RPMI8226 (cell line): Measurements from ENCODE around the gene PLEKHG5.

ENCODE experiments used
- DNase-seq: peaks from one replicate; pipeline ENCODE4 v3.0.0-alpha.2; 2015

Gene PLEKHG5

DNA sequence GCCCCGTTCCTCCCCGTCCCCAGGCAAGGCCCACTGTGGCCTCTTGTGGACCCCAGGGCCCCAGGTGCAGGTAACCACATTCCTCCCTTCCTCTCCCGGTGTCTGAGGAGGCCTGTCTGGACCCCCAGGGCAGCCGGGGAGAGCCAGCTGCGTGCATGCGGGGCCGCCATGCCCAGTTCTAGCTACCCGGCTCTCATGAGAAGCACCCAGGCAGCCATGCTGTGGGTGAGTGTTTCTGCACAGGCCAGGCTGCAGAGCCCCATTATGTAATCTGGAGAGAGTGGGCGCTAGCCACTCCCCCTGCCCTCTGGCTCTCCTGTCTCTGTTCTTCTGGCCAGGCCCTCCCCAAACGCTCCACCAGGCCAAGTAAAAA lies 18.4 kb upstream of the PLEKHG5 start:
- DNase-seq = no peak

DNA sequence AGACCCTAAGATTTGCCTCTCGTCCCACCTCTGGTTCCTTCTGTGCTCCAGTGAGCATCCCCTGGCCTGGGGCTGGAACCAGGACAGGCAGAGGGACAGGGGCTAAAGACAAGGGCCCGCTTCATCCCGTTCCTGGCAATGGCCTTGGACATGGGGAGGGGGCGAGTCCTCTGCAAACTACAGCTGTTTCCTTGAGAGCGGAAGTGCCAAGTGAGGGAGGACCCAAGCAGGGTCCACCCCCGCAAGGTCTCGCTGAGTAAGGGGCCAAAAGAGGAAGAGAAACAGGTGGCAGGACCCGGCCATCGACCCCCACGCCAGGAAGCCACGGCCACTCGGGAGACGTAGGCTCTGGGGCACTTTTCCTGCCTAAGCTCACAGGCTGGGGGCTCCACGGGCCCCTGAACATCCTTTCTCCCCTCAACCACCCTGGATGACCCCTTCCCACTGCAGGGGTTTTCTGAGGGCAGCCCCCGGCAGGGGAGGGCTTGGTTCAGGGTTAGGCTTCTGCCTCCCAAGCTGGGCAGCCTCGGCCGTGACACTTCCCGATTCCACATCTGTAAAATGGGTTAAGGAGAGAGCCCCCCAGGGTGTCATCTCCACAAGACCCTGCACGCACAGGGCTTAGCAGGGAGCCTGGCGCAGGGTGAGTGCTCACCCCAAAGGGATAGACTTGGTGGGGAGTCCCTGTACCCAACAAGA lies 17.9 kb upstream of the PLEKHG5 start:
- DNase-seq = no peak

DNA sequence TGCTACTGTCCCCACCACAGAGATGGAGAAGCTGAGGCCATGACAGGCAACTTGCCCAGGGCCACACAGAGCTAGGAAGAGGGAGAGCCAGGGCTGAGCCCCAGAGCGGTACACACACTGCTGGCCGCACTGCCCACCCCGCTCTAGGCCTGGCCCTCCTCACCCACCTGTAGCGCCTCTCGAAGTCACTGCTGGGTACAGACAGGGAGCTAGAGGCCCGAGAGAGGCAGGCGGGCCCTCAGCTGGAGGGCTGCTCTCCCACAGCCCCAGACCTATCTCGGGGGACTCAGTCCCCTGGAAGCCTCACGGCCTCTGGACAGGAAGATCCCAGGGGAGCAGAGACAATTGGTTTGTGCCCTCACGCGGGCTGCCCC lies 17.3 kb upstream of the PLEKHG5 start:
- DNase-seq = no peak

DNA sequence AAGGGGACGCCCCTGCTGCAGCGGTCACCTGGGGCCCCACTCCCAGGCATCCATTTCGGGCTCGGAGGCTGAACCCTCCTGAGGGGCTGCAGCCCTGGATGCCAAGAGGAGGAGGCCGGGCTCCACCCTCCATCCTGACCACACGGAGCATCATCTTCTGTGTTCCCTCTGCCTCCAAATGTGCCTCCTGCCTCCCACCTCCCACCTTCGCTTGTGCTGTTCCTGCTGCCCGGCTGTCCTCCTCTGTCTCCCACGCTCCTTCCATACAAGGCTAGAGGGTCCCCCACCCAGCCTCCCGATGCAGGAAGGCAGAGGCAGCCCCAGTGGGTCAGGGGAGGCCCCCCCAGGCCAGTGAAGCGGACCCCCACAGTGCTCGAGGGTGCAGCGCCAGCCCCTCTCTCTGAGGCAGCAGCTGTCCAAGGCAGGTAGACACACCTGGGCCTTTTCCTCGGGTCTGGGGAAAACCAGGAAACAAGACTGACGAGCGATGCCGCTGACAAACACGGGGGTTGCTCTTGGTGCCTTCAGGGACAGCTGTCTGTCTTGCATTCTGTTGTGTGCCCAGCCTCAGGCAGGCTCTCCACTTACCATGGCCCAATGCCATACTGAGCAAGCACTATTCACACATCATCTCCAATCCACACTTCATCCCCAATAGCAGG lies 16.8 kb upstream of the PLEKHG5 start:
- peak; percentile 47 for DNase-seq

DNA sequence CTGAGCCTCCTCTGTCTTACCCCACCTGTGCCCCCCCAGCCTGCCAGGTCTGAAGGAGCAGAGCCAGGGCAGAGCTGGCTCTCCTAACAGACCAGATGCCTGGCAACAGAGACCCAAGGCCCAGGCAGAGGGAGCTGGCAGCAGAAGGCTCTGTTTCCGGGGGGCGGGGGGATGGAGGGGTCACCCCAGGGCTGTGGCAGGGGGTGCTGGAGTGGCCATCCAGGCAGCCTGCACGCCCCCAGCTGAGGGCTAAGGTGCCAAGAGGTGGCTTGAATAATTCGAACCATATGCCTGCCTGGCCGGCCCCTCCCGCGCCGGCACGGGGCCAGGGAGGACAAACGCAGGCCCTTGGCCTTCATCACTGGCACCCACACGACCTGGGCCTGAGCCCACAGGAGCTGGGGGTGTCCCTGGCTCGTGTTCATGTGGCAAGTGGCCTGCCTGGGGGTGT lies 16.0 kb upstream of the PLEKHG5 start:
- no peak for DNase-seq

DNA sequence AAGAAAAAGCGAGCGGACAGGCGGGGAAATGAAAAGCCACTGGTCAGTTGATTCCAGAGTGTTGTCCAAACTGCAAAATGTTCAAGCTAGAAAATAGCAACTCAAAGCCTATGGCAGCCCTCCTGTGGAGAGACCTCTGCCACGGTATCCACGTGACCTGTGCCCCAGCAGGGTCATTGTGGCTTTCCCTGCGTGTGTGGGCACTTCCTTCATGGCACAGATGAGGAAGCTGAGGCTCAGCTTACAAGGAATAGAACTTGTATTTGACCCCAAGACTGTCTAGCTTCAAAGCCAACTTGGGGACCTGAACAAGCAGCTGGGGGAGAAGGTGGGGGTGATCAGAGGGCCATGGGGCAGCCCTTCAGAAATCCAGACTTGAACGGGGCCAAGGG lies 15.6 kb upstream of the PLEKHG5 start:
- no peak for DNase-seq

DNA sequence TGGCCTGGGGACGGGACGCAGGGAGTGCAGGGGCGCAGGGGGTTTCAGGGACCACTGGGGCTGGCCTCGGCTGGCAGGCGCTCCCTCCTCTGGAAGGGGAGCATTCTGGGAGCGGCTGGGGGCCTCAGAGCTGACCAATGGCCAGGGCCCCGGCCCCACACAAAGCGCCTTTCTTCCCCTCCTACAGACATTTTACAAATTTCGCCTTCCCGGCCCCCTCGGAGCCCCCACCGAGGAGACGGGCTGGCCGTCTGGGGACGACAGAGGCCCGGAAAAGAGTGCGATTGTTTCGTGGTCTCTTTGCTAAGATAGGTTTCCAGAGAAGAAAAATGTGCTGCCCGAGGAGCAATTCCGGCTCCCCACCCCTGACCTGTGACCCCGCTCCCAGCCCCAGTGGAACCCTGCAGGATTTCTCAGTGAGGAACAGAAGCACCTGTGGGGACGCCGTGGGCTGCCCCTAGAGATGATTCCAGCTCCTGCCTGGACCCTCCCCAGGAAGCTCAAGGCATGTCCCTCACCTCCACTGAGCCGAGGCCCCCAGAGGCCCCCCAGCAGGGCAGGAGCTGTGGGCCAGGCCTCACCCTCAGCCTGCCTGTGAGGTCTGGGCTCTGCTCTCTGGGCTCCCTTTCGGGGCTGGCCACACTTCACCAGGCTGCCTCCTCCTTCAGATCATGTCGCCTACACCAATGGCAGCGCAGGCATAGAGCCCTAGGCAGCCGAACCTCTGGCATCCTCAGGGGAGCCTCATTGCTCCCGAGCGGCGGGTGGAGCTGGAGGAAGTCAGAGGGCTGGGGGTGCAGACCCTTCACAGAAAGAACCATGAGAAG lies 15.0 kb upstream of the PLEKHG5 start:
- DNase-seq = no peak

DNA sequence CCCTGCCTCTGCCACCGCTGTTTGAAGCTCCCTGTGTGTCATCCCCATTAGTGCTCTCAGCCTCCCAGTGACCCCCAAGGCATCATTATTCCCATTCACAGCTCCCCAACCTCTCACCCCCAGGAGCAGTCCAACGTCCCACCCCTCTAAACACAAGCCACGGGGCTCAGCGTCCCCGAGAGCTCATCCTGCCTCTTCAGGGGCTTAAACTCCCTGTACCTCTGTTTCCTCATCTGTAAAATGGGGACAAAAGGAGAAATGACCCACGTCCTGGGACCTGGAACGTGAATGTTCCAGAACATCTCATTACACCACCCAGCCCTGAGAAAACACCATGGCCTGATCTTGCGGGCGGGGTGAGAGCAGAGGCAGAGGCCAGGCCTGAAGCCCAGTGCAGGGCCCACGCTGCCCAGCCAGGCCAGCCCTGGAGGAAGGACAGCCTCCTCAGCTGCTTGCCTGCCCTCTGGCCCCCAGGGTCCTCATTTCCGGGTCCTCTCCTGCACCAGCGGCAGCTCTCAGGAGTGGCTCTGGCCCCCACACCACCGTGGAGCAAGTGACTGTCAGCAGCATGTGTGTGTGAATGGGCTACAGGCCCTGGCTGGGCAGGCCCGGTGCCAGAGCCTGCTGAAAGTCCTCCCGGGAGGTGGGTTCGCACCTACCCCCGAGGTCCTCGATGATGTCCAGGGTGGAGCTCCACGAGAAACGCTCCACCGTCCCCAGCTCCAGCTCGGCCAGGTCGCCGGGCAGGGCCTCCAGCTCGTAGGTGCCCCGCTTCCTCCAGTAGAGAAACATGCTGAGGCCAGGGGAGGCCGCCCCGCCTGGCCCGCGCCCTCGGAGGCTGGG lies 14.1 kb upstream of the PLEKHG5 start:
- no peak for DNase-seq

DNA sequence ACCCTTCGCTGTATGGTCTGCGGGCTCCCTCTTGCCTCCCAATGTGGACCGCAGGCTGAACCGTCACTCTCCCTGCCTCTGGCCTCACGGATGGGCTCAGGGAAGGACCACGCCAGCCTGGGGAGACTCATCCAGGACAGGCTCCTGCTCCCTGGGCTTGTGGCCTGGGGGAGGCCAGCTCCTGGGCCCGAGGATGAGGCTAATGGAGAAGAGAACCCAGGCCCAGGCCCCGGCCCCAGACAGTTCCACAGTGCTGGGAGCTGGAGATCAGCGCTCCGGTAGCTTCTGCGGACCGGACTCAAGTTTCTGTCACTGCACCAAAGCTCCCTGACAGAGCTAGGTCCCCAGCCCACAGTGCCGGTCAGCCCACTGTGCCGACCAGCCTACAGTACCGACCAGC lies 13.4 kb upstream of the PLEKHG5 start:
- no peak for DNase-seq

DNA sequence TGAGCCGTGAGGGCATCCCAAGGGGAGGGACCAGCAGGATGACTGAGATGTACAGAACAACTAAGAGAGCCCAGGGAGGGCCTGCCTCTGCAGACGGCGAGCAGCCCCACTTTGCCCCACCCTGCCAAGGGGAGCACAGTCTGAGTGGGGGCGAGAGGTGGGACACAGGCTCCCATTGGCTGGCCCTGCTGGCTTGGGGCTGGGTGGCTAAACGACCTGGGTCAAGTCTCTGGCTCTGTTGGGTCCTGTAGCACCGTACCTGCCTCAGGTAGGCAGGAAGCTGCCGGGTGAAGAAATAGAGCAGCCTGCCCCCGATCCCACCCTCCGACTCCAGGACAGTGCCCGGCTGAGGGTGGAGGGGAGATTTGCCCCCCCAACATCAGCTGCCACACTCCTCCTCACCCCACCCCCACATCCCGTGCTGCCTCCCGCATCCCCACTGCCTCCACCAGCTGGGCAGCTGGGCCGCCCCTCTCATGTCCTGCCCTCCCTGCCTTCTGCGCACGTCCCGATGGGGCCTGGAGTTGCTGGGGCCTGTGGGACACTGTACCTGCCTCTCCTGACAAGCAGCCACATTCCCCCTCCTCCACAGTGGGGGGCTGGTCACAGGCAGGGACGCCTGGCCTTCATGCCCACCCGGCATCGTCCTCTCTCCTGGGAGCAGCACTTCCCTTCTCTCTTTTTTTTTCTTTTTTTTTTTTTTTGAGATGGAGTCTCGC lies 12.6 kb upstream of the PLEKHG5 start:
- no peak for DNase-seq

DNA sequence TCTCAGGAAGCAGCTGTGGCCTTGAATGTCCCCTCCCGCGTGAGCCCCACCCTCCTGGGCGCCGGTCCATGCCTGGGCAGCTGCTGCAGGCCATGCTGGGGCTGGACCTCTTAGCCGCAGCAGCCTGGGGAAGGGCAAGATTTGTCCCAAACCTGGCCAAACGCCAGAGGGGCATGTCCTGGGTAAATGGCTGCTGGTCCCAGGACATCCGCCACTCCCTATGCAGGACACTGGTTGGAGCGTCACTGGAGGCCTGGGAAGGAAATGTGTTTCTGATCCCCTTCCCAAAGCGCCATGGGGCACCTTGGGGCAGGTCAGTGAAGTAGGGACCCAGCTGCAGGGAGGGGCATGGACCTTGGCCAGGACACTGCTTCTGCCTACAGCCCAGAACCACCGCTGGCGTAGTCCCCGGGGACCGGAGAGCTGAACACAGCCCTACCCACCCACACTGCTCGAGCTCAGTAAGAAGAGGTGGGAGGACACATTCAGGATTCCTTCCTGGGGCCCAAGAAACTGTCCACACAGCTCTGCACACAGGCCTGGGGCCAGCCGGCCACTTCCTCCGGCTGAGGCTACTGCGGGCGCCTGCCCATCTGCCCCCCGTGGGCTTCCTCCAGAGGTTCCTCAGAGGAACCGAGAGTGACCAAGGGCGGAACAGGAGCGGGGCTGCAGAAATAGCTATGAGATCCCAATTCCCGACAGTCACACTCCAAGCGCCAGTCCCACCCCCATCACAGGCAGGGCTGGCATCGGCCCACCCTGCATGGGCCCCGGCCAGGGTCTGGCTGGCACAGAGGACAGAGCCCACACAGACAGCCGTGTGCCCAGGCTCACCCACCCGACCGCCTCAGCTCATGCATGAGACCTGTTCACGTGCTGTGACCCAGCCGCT lies 10.8 kb upstream of the PLEKHG5 start:
- no peak for DNase-seq

DNA sequence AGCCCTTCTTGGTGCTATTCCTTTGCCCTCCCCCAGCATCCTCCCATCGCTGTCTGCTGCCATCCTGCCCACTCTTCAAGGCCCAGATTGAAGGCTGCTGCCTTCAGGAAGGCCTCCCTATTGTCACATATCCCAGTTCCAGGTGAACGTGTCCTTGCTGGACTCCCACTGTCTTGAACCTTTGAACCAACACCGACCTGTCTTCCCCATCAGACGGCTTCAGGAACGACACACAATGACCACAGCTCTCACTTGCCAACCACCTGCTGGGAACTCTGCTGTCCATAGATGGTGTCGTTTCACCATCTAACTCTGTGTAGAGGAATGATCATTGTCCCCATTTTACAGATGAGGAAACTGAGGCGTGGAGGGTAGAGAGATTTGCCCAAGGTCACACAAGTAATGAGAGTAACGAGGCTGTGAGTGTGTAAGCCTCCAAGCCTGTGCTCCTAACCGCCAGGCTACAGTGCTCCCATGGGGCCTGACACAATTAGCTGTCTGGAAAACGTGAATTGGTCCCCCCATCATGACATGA lies 9.9 kb upstream of the PLEKHG5 start:
- DNase-seq = no peak

DNA sequence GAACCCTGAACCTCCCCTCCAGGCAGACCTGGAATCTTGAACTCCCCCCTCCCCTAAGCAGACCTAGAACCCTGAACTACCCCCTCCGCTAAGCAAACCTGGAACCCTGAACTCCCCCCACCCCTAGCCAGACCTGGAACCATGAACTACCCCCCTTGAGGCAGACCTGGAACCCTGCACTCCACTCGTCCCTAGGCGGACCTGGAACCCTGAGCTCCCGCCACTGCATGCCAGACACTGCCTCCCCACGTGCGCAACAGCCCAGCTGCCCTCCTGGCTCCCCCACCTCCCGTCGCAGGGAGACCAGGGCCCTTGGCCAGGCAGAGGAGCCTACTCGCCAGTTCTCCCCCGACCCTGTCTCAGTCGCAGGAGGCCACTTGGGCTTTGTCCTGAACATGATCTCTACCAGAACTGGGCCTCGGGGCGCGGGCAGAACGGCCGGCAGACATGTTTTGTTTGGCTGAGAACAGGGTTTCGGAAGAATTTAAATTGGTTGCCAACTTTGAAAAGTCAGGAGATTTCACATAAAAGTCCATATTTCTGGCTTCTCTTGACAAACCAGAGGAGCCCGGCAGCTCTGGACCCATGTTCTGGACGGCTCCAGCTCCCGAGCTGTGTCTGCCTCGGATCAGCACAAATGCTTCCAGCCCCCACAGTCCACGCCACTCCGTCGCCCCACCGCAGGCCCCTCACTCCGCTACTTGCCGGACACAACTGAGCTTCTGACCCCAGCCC lies 9.2 kb upstream of the PLEKHG5 start:
- DNase-seq = no peak

DNA sequence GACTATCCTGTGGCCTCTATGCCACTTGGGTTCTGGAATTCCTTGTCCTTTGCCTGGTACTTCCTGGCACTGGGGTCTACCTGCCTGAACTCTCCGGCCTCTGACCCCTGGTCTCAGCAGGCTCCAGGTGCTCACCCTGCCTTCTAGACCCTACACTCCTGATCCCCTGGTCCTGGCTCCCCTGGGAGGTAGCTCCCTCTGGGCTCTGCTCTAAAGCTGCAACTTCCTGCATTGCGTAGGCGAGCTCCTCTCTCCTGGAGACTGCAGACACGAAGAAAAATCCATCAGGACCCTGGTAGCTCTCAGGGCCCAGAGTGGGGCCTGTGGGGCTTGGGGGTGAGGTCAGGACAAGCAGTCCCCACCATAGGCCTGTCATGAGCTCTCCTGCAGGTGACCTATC lies 7.8 kb upstream of the PLEKHG5 start:
- DNase-seq = no peak

DNA sequence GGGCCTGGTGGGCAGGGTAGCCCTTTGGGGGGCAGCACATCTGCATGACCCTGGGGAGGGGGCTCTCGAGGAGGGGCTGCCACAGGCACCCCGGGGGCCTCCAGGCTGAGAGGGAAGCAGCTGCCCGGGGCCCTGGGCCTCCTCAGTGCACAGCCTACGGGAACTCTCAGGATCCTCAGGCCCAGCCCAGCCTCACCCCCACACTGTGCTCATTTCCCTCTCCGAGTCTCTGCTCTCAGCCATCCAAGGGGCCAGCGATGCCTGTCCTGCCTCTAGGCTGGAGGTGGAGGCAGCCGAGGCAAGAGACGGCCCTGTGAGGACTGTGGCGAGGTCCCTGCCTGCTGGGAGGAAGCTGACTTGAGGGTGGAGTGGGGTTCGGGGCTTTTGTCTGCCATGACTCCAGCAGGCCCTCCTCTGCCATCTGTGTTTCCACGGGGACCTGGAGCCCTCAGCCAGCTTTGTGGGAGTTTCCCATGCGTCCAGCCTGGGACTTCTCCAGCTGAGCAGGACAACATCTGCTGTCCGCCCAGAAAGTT lies 7.2 kb upstream of the PLEKHG5 start:
- DNase-seq = no peak

DNA sequence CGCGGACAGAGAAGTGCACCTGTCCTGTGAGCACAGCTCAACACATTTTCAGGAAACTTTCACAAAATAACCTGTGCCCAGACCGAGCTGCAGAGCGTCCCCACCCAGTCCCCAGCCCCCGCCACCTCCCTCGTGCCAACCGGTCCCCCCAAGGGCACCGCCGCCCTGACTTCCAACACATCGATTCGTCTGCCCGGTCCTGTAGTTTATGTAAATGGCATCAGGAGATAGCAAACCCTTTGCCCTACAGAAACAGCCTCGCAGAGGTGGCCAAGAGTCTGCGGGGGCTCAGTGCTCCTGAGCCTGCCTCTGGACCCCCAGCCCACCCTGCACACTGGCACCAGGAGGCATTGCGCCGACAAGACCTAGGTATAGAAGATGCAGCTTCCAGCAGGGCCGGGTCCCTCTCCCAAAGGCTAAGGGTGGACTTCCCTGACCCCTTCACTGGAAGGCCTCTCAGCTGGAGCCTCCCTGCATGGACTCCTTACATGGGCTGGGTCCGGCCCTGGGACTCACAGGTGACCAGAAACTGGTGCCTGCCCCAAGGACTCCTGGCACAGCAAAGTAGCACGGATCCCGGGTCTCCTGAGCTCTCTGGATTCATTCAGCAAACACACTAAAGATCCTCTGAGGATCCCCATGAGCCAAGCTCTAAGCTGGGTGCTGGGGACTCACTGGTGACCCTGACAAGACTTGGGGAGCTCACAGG lies 6.6 kb upstream of the PLEKHG5 start:
- DNase-seq = no peak

DNA sequence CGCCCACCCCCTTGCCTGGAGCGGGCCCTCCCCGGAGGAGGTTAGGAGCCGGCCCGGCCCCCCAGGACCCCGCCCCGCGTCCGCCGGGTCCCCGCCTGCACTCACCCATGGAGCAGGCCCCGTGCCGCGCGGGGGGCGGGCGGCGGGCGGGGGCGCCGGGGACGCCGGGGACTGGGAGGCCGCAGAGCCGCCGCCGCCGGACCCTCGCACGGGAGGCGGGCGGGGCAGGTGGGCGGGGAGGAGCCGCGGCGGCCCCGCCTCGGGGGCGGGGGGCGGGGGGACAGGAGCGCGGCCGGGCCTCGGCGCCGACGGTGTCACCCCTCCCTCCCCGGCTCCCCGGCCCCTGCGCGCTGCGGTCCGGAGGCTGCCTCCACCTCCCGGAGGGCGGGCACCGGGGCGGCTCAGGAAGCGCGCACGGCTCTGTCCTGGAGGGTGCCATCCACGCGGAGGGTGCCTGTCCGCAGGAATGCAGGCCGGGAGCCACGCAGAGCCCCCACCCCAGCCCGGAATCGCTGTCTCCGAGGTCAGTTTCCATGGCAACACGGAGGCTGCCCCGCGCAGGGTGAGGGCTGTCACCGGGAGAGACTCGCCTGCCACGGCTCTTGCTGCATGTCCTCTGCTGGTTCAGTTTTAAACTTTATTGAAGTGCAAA lies 5.9 kb upstream of the PLEKHG5 start:
- DNase-seq = peak; percentile 75

DNA sequence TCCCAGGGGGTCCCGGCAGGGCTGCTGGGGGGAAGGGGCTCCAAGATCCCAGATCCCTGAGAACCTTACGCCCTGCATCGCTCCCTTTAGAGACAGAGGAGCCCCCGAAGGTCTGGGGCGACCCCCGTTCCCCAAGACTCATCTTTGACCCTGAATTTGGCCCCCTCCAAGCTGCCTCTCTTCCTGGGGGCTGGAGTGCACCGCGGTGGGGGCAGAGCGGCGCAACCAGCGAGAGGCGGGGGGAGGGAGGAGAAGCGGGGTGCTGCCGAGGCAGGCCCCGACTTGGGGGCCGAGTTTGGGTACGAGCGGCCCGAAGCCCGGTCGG lies 5.4 kb upstream of the PLEKHG5 start:
- no peak for DNase-seq

DNA sequence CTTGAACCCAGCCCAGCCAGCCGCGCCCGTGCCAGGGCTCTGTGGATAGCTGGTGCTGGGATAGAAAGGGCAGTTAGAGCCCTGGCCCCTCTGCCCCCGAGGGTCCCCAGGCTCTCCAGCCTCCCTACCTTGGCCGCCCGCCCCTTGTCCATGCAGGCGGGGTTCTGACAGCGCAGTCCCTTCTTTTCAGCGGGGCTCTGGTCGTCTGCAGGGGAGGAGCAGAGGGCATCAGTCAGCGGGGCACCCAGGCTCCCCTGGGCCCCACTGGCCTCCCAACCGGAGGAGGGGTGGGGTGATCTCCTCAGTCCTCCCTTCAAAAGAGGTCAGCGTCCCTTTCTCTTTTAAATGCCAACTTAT lies 4.9 kb upstream of the PLEKHG5 start:
- DNase-seq = no peak
